GM12872 (cell line): ENCODE results near the gene IPPK.

Experiments used
- TF ChIP-seq, protein P1 (sequence below): IDR thresholded peaks from 3 replicates; pipeline ENCODE4 v1.5.1; 2011; ENCODE audit warnings: low read depth, mild to moderate bottlenecking, low read length, moderate library complexity; ENCODE audit not compliant: insufficient read depth

The IPPK gene

DNA sequence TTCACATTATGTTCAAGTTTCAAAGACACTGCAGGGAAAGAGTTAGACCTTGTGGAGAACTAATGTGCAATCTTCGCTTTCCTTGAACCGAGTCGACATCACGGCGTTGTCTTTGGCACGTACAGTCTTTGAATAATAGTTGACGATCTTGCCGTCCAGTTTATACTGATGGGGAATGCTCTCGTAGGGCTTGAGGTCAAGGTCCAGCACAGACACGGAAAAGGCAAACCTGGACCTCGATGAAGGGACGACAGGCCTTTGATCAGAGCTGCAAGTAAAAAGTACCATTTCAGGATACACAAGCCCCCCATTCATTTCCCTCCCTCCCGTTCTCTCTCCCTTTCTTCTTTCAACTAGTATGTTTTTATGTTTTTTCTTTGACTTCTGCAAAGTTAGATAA, 54.1 kb downstream of the IPPK start:
- TF ChIP-seq, protein P1, sequence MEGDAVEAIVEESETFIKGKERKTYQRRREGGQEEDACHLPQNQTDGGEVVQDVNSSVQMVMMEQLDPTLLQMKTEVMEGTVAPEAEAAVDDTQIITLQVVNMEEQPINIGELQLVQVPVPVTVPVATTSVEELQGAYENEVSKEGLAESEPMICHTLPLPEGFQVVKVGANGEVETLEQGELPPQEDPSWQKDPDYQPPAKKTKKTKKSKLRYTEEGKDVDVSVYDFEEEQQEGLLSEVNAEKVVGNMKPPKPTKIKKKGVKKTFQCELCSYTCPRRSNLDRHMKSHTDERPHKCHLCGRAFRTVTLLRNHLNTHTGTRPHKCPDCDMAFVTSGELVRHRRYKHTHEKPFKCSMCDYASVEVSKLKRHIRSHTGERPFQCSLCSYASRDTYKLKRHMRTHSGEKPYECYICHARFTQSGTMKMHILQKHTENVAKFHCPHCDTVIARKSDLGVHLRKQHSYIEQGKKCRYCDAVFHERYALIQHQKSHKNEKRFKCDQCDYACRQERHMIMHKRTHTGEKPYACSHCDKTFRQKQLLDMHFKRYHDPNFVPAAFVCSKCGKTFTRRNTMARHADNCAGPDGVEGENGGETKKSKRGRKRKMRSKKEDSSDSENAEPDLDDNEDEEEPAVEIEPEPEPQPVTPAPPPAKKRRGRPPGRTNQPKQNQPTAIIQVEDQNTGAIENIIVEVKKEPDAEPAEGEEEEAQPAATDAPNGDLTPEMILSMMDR = no peak

DNA sequence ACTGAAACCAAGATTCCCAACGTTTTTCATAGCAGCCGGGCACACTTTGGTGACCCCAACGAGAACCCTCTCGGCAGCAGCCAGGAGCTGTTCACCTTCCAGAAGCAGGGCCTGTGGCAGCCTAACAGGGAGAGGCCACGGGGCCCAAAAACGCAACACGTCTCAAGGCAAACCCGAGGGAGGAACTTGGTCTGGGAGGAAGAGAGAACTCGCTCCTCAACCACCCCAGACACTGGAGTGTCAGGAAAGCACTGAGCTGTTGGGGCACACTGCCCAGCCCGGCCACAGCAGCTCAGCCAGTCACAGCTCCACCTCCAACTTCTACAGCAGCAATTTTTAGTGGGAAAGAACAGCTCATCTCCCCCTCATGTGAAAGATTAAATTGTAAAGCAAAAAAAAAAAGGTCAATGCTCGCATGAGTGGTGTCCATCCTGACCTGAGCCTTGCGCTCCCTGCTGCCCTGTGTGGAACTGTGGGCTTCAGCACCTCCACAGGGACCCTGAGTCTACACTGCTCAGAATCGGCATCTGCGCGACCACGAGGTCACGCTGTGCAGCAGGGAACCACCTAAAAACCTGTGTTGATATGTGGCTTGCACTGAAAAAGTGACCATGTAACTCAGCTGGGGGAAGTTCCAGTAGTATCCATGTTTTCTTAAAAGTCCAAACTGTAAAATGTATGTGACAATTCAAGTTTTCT, 55.0 kb downstream of the IPPK start:
- TF ChIP-seq, protein P1 = no peak

DNA sequence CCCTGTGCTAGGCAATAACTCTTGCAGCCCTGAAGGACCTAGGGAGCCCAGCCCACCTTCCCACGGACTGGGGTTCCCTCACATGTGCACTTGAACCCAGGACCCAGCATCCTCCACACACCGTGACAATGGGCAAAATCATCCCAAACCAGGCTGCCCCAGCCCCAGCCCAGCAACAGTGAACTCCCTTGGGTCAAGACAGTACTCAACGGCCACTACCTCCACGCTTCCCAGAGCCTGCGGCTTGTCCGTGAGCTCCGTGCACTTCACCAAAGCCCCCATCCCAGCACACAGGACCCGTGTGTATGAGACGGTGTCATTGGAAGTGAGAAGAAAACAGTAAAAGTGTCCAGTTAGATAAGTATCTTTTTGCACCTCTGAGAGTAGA, 55.8 kb downstream of the IPPK start:
- TF ChIP-seq, protein P1 = no peak

DNA sequence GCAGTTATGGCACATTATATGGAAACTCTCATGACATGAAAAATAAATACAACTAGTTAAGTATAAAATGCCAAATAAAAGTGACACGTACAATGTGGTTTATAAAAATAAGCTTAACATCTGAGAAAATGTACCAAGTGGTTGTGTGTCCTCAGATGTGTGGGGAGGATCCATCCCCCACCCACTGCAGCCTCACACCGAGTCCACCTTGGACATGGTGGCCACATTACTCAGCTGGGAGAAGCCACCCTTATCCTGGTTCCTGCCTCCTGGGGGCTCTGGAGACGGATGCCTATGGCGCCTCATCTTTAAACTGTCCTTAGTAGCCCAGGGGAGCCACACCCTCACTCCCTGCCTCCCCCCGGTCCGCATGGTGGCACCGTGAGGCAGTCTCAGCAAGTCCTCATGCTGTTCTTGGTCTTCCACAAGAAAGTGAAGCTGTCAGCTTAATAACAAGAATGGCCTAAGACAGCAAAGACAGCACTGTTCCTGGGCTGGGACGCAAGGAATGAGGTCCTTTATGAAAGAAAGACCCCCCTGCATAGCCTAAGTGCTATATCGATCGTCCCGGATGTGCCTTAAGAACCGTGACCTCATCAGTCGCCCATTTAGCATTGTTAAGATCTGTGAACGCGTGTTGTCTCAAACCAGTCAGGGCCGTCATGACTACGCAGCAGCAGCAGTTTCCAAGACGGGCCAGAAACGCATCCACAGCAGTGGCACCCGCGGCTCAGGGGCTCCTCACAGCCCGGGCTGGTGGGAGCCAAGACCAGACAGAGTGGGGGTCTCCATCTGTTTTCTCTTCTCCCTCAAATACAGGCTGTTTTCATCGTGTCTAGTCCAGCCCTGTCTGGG, 56.4 kb downstream of the IPPK start:
- TF ChIP-seq, protein P1 = no peak

DNA sequence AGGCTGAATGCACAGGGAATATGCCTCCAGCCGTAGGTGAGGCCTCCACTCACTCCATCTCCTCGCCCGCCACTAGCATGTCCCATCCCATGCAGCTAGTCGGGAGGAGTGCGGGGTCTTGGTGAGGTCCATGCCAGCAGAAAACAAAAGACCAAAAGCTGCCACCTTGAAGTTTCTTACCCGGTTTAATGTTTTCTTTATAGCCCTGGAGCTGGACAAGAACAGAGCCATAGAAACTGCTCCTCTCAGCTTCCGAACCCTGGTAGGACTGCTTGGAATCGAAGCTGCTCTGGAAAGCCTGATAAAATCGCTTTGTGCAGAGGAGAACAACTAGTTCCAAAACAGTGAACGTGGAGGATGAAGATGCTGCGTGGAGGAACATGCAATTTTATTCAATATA, 57.1 kb downstream of the IPPK start:
- TF ChIP-seq, protein P1 = no peak

DNA sequence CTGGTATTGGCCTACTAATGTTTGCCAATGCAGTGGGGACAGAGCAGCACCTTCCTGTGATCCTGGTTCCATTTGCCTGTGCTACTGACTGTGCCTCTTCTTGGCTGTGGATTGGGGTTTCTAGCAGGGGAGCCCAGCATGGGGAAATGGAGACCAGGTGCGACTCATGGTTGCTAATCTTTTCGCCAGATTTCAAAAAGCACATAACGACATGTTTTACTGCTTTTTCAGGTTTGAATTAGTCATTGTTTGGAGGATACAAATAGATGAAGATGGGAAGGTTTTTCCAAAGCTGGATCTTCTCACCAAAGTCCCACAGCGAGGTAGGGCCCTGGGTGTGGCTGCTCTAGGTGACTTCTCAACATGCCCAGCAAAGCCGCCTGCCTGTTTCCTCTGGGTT, 57.6 kb downstream of the IPPK start:
- TF ChIP-seq, protein P1 = no peak

DNA sequence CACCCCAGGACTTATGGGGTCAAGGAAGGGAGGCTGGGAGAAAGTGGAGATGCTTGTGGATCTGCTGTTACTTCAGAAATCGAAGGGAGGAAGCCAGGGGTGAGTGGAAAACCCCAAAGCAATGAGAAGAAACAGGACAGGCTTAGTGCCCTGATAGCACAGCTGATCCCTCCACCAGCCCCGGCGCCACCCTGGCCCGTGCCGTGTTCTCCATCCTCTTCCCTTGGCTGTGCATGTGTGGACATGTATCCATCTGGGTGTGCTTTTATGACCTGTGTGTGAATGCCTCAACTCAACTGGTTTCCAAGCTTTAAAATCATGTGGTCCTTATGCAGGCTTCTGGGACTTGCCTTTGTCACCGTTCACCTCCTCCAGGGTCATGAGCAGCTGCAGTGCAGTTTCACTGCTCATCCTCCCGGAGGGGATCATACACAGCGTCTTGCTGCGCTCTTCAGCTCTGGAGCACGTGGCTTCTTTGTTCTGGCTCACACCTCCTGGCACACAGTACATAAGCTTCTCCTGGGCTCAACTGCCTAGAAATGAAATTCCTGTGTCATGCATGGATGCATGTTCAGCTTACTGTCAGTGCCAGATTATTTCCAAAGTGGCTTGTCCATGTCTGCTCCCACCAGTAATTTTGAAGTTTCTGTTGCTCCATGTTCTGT, 58.2 kb downstream of the IPPK start:
- TF ChIP-seq, protein P1 = no peak
